Activated naive CD4-positive, alpha-beta T cell treated with anti-CD3 and anti-CD28 coated beads for 36 hours (primary cell): ENCODE results near the gene ACOT7. TPM values are rescaled to one million over a fixed set of nuclear protein-coding genes. Genes with fewer than 3 reads are reported as not detected.
A peak's percentile ranks its signal among the peaks of the same experiment; 100 is the strongest.
"Not testable (repeated sequence)": the region's sequence is repeated elsewhere in the genome, so short reads cannot be mapped to it uniquely, and the experiment has no call there.

Experiments used
- CTCF ChIA-PET: fragments of 350-600 bp; sonication (Branson Sonifier 250); formaldehyde crosslinking; loops from one replicate; lab custom pipeline; 2021; ENCODE audit warnings: antibody characterized with exemption; lab: Charles Lee
- DNase-seq: peaks from one replicate; pipeline ENCODE4 v3.0.0-alpha.2; 2020
- H3K27ac Mint-ChIP-seq: one replicate; pipeline ENCODE4 v1.8.0; 2021; ENCODE audit warnings: mild to moderate bottlenecking, mixed read lengths
- H3K27me3 Mint-ChIP-seq: one replicate; pipeline ENCODE4 v1.8.0; 2021; ENCODE audit warnings: low read depth, mixed read lengths
- H3K36me3 Mint-ChIP-seq: one replicate; pipeline ENCODE4 v1.8.0; 2021; ENCODE audit warnings: low read depth, mixed read lengths
- H3K4me1 Mint-ChIP-seq: one replicate; pipeline ENCODE4 v1.8.0; 2021; ENCODE audit warnings: low read depth, mixed read lengths
- H3K4me3 Mint-ChIP-seq: one replicate; pipeline ENCODE4 v1.8.0; 2021; ENCODE audit warnings: mild to moderate bottlenecking, moderate library complexity, mixed read lengths
- H3K9me3 Mint-ChIP-seq: one replicate; pipeline ENCODE4 v1.8.0; 2021; ENCODE audit warnings: mixed read lengths
- intact Hi-C: fragments of 100-400 bp; cut with micrococcal nuclease; formaldehyde crosslinking; loops from one replicate; pipeline ENCODE4 v1.15.1; 2023
- total RNA-seq, 2 experiments: library from RNA; stranded (reverse); gene quantifications; one replicate each; pipeline ENCODE4 v1.2.3, GENCODE V29; 2021

ACOT7 gene, protein sequence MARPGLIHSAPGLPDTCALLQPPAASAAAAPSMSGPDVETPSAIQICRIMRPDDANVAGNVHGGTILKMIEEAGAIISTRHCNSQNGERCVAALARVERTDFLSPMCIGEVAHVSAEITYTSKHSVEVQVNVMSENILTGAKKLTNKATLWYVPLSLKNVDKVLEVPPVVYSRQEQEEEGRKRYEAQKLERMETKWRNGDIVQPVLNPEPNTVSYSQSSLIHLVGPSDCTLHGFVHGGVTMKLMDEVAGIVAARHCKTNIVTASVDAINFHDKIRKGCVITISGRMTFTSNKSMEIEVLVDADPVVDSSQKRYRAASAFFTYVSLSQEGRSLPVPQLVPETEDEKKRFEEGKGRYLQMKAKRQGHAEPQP
- total RNA-seq = 10 to 100 TPM; 74.2 to 77.6 TPM

DNA sequence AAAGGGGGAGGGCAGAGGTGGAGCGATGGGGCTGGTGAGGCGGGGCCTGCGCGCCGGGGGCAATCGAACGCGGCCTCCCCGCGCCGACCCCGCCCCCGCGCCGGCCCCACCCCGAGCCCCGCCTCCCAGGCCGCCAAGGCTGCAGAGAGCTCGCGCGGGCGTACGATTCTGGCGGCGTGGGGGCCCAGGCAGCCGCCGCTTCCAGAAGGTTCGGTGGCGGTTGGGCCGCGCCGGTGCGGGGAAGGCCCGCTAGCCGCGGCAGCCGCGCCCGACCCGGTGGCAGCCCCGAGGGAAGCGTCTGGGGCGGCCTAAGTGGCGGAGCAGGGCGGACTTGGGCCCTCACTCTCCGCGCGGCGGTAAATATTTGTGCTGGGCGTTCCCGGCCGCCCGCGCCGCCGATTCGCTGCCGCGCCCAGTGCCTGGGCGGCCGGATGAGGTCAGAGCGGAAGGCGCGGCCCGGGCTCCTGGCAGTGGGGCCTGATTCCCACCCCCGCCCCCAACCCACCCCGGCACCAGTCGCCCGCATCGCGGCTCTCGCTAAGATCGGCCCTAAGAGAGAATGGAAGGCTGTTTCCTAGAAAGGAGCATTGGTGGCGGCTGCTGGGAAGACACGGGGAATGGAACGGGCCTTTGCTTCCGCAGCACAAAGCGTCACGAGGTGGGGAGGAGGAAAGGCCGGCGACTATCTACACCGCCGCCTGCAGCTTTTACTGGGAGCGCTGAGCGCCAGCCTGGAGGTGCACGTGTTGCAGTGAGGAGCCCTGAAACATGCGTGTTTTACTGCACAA, at the start of gene ACOT7:
ACOT7 (minus strand) TSS at position 368 of the 788 bp plus-strand sequence. CDS start 368 bp downstream, outside the sequence.
- CTCF ChIA-PET = interaction anchor here (0.9 to 5.2 kb wide), 9 partner anchors 11 to 155 kb away, joined by 3 to 31 read pairs (median 5); no protein-coding TSS in a partner anchor
- Mint-ChIP-seq H3K4me3 (peak within 1 kb of the TSS; percentile 81), H3K4me1 (peaks cover 21% of the 10 kb centered on the region), H3K9me3 (no peaks in the 10 kb centered on the region), H3K36me3 (peaks cover 4% of the 10 kb centered on the region), H3K27me3 (no peaks in the 10 kb centered on the region), H3K27ac (peak within 1 kb of the TSS; percentile 84)
- intact Hi-C loops = loop anchor here (1.0 to 2.0 kb wide), 6 partner anchors 28 to 366 kb away; partner anchors contain the start of genes KLHL21 and RPL22
- DNase-seq = peak; percentile 94

DNA sequence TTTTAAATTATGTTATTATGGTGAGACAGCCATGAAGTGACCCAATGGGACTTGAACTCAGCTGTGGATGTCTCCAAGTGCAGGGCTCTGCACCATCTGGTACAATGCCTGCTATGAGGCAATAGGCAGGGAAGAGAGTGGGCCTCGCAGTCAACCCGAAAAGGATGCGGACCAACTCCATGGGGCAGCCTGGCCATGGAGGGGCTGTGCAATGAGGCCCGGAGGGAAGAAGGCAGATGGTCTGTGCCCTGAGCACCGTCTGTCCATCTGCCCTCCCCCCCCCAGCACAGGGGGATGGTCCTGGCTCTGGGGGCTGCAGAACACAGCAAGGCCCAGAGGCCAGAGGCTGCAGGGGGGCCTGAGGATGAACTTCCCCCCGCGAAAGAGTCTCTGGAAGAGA, 48.0 kb upstream of the ACOT7 start:
- no peak for DNase-seq
- intact Hi-C loops = no loop called here
- no peaks in the 10 kb centered on the region for H3K9me3 Mint-ChIP-seq
- H3K36me3 Mint-ChIP-seq = no peaks in the 10 kb centered on the region
- H3K4me1 Mint-ChIP-seq = peaks cover 9% of the 10 kb centered on the region
- CTCF ChIA-PET = interaction anchor here (1.3 to 5.1 kb wide), 4 partner anchors 19 to 194 kb away, joined by 3 to 39 read pairs (median 22); no protein-coding TSS in a partner anchor
- peaks cover 37% of the 10 kb centered on the region for H3K27me3 Mint-ChIP-seq
- no peak overlapping the region for H3K4me3 Mint-ChIP-seq
- no peak overlapping the region for H3K27ac Mint-ChIP-seq

DNA sequence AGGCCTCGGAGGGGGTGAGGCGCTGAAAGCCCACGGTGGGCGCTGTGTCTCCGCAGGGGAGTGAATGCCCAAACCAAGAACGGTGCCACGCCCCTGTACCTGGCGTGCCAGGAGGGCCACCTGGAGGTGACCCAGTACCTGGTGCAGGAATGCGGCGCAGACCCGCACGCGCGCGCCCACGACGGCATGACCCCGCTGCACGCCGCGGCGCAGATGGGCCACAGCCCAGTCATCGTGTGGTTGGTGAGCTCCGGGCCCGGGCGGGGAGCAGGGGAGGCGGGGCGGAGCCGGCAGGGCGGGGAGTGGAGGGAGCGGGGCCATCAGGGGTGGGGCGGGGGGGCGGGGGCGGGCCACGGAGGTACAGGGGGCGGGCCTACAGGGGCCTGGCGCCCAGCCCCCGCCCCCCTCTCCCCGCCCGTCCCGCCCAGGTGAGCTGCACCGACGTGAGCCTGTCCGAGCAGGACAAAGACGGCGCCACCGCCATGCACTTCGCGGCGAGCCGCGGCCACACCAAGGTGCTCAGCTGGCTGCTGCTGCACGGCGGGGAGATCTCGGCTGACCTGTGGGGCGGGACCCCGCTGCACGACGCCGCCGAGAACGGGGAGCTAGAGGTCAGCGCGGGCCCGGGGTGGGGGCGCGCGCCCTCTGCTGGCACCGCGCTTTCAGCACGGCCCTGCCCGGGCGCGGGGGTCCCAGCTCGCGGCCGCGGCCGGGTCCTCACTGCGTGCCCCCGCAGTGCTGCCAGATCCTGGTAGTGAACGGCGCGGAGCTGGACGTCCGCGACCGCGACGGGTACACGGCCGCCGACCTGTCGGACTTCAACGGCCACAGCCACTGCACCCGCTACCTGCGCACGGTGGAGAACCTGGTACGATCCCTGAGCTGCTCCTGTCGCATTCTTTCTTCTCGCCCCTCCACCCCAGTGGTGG, 46.9 kb upstream of the ACOT7 start:
- intact Hi-C loops = no loop called here
- H3K27ac Mint-ChIP-seq = no peak overlapping the region
- CTCF ChIA-PET = interaction anchor here (0.8 to 5.1 kb wide), 5 partner anchors 17 to 193 kb away, joined by 3 to 39 read pairs (median 18); no protein-coding TSS in a partner anchor
- H3K36me3 Mint-ChIP-seq = no peaks in the 10 kb centered on the region
- peaks cover 29% of the 10 kb centered on the region for H3K27me3 Mint-ChIP-seq
- peak; percentile 73 for DNase-seq
- no peaks in the 10 kb centered on the region for H3K9me3 Mint-ChIP-seq
- peaks cover 5% of the 10 kb centered on the region for H3K4me1 Mint-ChIP-seq
- H3K4me3 Mint-ChIP-seq = no peak overlapping the region

DNA sequence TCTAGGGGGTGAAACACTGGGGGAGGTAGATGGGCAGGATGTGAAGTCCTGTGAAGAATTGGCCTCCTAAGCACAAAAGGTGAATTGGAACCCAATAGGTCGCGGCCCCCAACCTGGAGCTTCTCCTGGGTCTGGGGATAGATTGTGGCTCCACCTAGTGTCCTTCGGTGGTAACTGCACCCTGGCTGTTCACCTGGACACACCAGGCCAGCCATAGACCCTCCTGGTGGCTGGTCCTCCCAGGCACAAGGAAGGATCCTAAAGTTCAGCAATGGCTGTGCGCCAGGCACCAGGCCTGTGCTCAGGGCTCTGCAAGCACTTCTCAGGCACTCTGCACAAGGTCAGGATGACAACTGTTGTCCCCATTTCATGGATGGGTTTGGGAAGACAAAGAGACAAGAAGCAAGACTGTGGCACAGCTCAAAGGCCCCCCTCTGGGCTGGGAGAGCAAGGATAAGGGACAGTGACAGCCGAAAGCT, 44.5 kb upstream of the ACOT7 start:
- Mint-ChIP-seq H3K27me3 (peaks cover 27% of the 10 kb centered on the region), H3K9me3 (no peaks in the 10 kb centered on the region), H3K4me3 (no peak overlapping the region), H3K36me3 (no peaks in the 10 kb centered on the region), H3K27ac (no peak overlapping the region), H3K4me1 (peaks cover 3% of the 10 kb centered on the region)
- intact Hi-C loops = loop anchor here (1.0 to 2.0 kb wide), 3 partner anchors 15 to 192 kb away; no protein-coding TSS in a partner anchor
- DNase-seq = peak; percentile 81
- CTCF ChIA-PET = interaction anchor here (0.6 to 5.1 kb wide), 31 partner anchors 9 to 322 kb away, joined by 3 to 39 read pairs (median 4); no protein-coding TSS in a partner anchor

DNA sequence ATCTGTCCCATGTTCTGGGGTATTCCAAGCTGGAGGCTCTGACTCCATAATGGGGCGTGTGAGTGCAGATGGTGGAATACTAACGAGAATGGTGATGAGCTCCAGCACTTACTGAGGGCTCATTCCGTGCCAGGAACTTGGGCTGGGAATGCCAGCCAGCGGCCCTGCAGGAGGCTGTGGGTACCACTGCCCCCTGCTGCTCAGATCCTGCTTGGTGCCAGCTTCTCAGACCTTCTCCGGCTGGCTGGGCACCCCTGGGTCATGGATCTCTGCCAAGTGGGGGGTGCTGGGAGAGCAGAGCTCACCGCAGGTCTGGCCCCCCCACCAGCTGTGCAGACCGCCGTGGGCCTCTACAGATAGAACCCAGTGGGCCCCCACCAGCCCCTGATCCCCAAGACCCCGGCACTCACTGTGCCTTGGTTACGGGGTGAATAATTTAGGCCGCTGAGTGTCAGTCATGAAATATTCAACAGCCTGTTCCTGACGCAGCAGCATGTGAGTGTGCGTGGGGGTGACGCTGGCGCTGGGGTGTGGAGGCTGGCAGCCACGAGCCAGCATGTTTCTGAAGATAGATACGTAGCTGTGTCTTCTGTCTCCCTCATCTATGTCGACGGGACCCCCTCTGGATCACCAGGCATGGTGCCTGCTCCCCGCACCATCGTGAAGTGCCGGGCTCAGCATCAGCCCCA, 43.6 kb upstream of the ACOT7 start:
- H3K9me3 Mint-ChIP-seq, H3K27ac Mint-ChIP-seq, H3K36me3 Mint-ChIP-seq, DNase-seq, H3K4me1 Mint-ChIP-seq, H3K4me3 Mint-ChIP-seq, intact Hi-C loops: not testable (repeated sequence)
- CTCF ChIA-PET = interaction anchor here (0.5 to 5.1 kb wide), 17 partner anchors 12 to 232 kb away, joined by 3 to 39 read pairs (median 5); no protein-coding TSS in a partner anchor
- peaks cover 27% of the 10 kb centered on the region for H3K27me3 Mint-ChIP-seq

DNA sequence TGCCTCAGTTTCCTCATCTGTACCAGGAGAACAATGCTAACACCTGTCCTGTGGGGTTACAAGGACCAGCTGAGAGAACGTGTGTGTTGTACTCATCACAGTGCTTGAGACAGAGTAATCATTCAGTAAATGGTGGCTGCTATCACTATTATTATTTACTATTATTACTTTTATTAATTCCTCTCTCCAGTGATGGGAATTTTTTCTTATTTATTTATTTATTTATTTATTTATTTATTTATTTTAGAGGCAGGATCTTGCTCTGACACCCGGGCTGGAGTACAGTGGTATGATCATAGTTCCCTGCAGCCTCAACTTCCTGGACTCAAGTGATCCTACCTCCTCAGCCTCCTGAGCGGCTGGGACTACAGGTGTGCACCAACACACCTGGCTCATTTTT, 42.7 kb upstream of the ACOT7 start:
- intact Hi-C loops, H3K36me3 Mint-ChIP-seq, H3K9me3 Mint-ChIP-seq, H3K27ac Mint-ChIP-seq, H3K4me3 Mint-ChIP-seq, DNase-seq, H3K4me1 Mint-ChIP-seq: not testable (repeated sequence)
- H3K27me3 Mint-ChIP-seq = peaks cover 22% of the 10 kb centered on the region
- CTCF ChIA-PET = interaction anchor here (1.1 kb wide), 1 partner anchor 32 kb away, joined by 4 read pairs; no protein-coding TSS in a partner anchor

DNA sequence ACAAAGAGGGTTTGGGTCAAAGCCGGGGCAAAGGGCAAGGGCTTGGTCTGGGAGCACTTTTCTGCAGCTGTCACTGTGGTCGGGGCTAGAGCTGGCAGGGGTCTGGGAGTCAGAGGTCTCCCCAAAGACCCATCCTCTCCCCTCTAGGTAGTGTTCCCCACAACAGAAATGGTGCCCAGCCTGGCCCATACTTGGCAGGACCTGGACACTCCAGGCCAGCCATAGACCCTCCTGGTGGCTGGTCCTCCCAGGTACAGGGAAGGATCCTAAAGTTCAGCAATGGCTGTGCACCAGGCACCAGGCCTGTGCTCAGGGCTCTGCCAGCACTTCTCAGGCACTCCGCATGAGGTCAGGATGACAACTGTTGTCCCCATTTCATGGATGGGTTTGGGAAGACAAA, 42.0 kb upstream of the ACOT7 start:
- CTCF ChIA-PET = interaction anchor here (0.6 kb wide), 1 partner anchor 31 kb away, joined by 3 read pairs; no protein-coding TSS in a partner anchor
- intact Hi-C loops = no loop called here
- Mint-ChIP-seq H3K4me3 (no peak overlapping the region), H3K36me3 (no peaks in the 10 kb centered on the region), H3K27me3 (peaks cover 18% of the 10 kb centered on the region), H3K9me3 (no peaks in the 10 kb centered on the region), H3K27ac (no peak overlapping the region), H3K4me1 (peaks cover 3% of the 10 kb centered on the region)
- no peak for DNase-seq

DNA sequence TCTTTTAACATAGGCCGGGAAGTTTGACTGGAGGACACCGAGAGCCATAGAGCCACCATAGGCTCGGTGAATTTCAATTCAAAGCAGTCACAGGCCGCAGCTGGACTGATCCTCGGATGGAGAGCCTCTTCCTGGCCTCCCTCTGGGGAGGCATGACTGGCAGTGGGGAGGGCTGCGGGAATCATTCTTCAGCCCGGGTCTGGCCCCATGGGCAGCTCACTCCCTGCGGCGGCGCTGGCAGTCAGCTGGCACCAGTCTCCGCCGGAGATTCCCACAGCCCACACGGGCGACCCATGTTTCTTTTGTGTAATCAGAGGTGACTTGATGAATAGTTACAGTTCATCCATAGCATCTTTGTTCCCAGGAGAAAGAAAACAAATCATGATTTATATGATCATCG, 41.6 kb upstream of the ACOT7 start:
- CTCF ChIA-PET = interaction anchor here (0.6 kb wide), 1 partner anchor 31 kb away, joined by 3 read pairs; no protein-coding TSS in a partner anchor
- peaks cover 3% of the 10 kb centered on the region for H3K4me1 Mint-ChIP-seq
- DNase-seq = no peak
- intact Hi-C loops = no loop called here
- peaks cover 18% of the 10 kb centered on the region for H3K27me3 Mint-ChIP-seq
- no peak overlapping the region for H3K4me3 Mint-ChIP-seq
- H3K27ac Mint-ChIP-seq = no peak overlapping the region
- no peaks in the 10 kb centered on the region for H3K9me3 Mint-ChIP-seq
- no peaks in the 10 kb centered on the region for H3K36me3 Mint-ChIP-seq

DNA sequence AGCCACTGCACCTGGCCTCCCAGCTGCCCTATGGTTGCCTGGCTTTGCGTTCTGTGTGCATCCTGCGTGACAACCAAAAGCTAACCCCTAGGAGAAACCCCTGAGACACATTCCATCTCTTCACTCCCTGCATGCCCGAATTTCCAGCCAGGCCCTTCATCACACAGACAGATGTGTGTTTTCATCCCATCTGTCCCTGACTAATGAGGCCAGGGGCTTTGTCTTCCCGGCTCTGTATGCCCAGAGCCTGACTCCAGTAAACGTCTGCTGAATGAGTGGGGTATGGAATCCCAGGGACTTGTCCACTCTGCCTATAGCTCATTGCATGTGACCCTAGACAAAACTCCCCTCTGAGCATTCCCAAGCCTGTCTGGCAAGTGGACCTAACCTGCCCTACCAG, 40.6 kb upstream of the ACOT7 start:
- intact Hi-C loops = no loop called here
- H3K27ac Mint-ChIP-seq = no peak overlapping the region
- no peak overlapping the region for H3K4me3 Mint-ChIP-seq
- H3K9me3 Mint-ChIP-seq = no peaks in the 10 kb centered on the region
- no peaks in the 10 kb centered on the region for H3K4me1 Mint-ChIP-seq
- no peak for DNase-seq
- peaks cover 12% of the 10 kb centered on the region for H3K27me3 Mint-ChIP-seq
- CTCF ChIA-PET = no interaction called here
- no peaks in the 10 kb centered on the region for H3K36me3 Mint-ChIP-seq

DNA sequence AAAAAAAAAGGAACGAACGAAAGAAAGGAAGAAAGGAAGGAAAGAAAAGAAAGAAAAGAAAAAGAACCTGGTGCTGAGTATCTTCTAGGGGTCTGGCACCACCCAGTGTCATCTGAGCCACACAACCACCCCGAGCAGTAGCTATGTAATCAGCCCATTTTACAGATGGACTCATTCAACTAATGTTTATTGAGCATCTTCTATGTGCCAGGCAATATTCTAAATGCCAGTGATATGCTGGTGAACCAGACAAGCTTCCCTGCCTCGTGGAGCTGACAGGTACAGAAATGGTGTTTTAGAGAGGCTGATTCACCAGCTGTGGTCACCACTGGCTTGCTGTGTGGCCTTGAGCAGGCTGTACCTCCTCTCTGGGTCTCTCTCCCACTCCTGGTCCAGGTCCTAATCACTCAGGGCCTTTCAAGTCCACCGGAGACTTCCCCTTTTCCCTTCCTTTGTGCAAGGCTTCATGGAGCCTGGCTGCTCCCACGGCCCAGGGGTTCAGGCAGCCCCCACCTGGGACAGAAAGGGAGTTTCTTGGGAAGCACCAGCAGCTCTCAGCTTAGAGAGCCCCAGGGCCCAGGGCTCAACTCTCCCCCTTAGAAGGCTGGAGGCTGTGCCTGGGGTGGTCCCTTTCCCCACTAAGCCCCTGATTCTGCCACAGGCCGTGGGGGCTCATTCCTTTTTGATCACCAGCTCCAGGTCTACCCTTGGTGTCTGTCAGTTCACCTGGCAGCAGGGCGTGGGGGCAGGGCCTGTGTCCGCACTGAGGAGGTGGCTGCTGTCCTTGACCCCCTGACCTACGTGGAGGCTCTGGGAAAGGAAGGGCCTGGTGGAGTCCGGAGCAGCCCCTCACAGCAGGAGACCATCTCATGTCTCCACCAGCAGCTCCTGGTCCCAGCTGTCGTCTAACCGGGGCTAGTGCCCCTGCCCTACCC, 38.3 kb upstream of the ACOT7 start:
- intact Hi-C loops, DNase-seq, H3K27me3 Mint-ChIP-seq, H3K36me3 Mint-ChIP-seq, H3K4me1 Mint-ChIP-seq, H3K27ac Mint-ChIP-seq, H3K4me3 Mint-ChIP-seq, CTCF ChIA-PET, H3K9me3 Mint-ChIP-seq: not testable (repeated sequence)
